ENCODE data around the gene SOBP. TPM values are rescaled to one million over a fixed set of nuclear protein-coding genes. Genes with fewer than 3 reads are reported as not detected.

The SOBP gene
- total and polyA plus RNA-seq, 2 donors (not counting 3 experiments of a cell fraction or from before 2014, with no cell fraction given) = 0.35 to 6.6 TPM

- H3K9ac ChIP-seq (replicated peaks; ENCODE audit: extremely low read depth, insufficient read depth, low read length) = no peak overlapping the region
- H3K9me1 ChIP-seq (replicated peaks; ENCODE audit: control insufficient read depth, extremely low read depth, insufficient read depth, low read length) = no peaks in the 10 kb centered on the region
- H3K4me1 ChIP-seq (ENCODE audit: control insufficient read depth, extremely low read depth, insufficient read depth, low read length) = peaks cover 23% of the 10 kb centered on the region
- POLR2A ChIA-PET = interaction anchor here (0.6 kb wide), 1 partner anchor 142 kb away, joined by 3 read pairs; no protein-coding TSS in a partner anchor
- intact Hi-C loops (cut with micrococcal nuclease) (loop anchor here (1.0 to 5.0 kb wide), 4 partner anchors 167 to 524 kb away; no protein-coding TSS in a partner anchor), dilution Hi-C loops (cut with MboI; ENCODE audit: extremely low pct_ligation_motif_present, low sequenced_read_pairs) (no loop called here)
- H3K79me2 ChIP-seq (ENCODE audit: control insufficient read depth, insufficient read depth, low read length) = no peaks in the 10 kb centered on the region
- H3K27ac ChIP-seq (ENCODE audit: insufficient read depth, low read depth, low read length) = no peak overlapping the region
- no peaks in the 10 kb centered on the region for H3K36me3 ChIP-seq (ENCODE audit: control insufficient read depth in 2 of 2, extremely low read depth in 1 of 2, insufficient read depth in 2 of 2, low read length in 2 of 2)
- no peaks in the 10 kb centered on the region for H3K9me3 ChIP-seq (replicated peaks; ENCODE audit: control insufficient read depth, insufficient read depth, low read length)
- H3K4me3 ChIP-seq (replicated peaks in 1 of 3; ENCODE audit: insufficient read depth in 1 of 3, low read depth in 1 of 3, low read length in 3 of 3) = no peak overlapping the region
- no peak overlapping the region for H3K4me2 ChIP-seq (ENCODE audit: insufficient read depth, low read length)
- DNase-seq (ENCODE audit: low read depth, low spot score) (no peak), FAIRE-seq (no peak)
- no peak for TF ChIP-seq MAX (IDR thresholded peaks at IDR 0.05; ENCODE audit: insufficient read depth, insufficient read length)
- TF ChIP-seq CTCF (IDR thresholded peaks at IDR 0.05; ENCODE audit: extremely low read depth in 1 of 2, insufficient read depth in 1 of 2, low read depth in 1 of 2, low read length in 2 of 2) = no peak
- no peak for TF ChIP-seq POLR2AphosphoS5 (IDR thresholded peaks at IDR 0.05; ENCODE audit: insufficient read depth, low read depth, low read length)
- no peak for TF ChIP-seq MYC (IDR thresholded peaks at IDR 0.05; ENCODE audit: low read depth, low read length)
- no peak for TF ChIP-seq GATA2 (IDR thresholded peaks at IDR 0.05; ENCODE audit: insufficient read depth, insufficient read length, low read depth, low read length)
- no peak for TF ChIP-seq EZH2 (IDR thresholded peaks at IDR 0.05; ENCODE audit: borderline replicate concordance, low read depth, low read length, severe bottlenecking)
- TF ChIP-seq POLR2A (IDR thresholded peaks at IDR 0.05; ENCODE audit: low read depth, low read length) = no peak
- no peak for TF ChIP-seq JUN (IDR thresholded peaks at IDR 0.05; ENCODE audit: borderline replicate concordance, insufficient read depth, insufficient read length, low read depth)
- no peak for TF ChIP-seq FOS (IDR thresholded peaks at IDR 0.05; ENCODE audit: borderline replicate concordance, insufficient read depth, low read length)
- BruUV-seq (replicated peaks) = no TSS peak
- no peaks in the 10 kb centered on the region for H4K20me1 ChIP-seq (replicated peaks; ENCODE audit: control insufficient read depth, extremely low read depth, insufficient read depth, low read length)
- no peak overlapping the region for H2AFZ ChIP-seq (ENCODE audit: low read depth, low read length)
- H3K27me3 ChIP-seq (ENCODE audit: control insufficient read depth in 2 of 2, insufficient read depth in 2 of 2, low read length in 2 of 2) = no peaks in the 10 kb centered on the region
- CTCF ChIA-PET = interaction anchor here (0.6 to 2.0 kb wide), 11 partner anchors 9 to 525 kb away, joined by 3 to 10 read pairs (median 4); partner anchors contain the start of gene PDSS2
Measured at GRCh38 chr6:107655864-107656263, 165.9 kb downstream of the SOBP start.
